HEK293 (cell line): Measurements from ENCODE around the gene SENP2.

Experiments
- CTCF ChIA-PET: fragments of 350-600 bp; formaldehyde crosslinking; extraction: SDS; loops from one replicate; lab custom pipeline; 2021; ENCODE audit warnings: antibody characterized with exemption; lab: Yijun Ruan, JAX
- POLR2A ChIA-PET: fragments of 300-600 bp; formaldehyde crosslinking; extraction: SDS; loops from one replicate; lab custom pipeline; 2020; ENCODE audit warnings: antibody characterized with exemption, inconsistent platforms; lab: Yijun Ruan, JAX
- H3K27ac ChIP-seq: fragments of 200-500 bp; sonication (Bioruptor generic); 2 replicates; pipeline ENCODE4 v1.5.1; 2014; ENCODE audit warnings: low read depth, low read length, control low read depth, inconsistent platforms; ENCODE audit errors: extremely low read depth
- H3K36me3 ChIP-seq, 2 experiments: fragments of 200-500 bp in 1 of 2; sonication (Bioruptor generic) in 1 of 2; 1 replicate in 1 of 2; 2 replicates in 1 of 2; pipeline ENCODE4 v1.5.1; 2014 to 2017; ENCODE audit warnings: inconsistent platforms in 2 of 2, low read length in 2 of 2; ENCODE audit not compliant: control insufficient read depth in 2 of 2, insufficient read depth in 1 of 2
- H3K4me1 ChIP-seq: fragments of 200-500 bp; sonication (Bioruptor generic); 2 replicates; pipeline ENCODE4 v1.5.1; 2014; ENCODE audit warnings: mild to moderate bottlenecking, low read length, inconsistent platforms; ENCODE audit not compliant: control insufficient read depth, insufficient read depth
- H3K4me3 ChIP-seq: 2 replicates; pipeline ENCODE4 v1.5.1; 2011; ENCODE audit warnings: low read depth, mild to moderate bottlenecking, control low read depth, low read length, moderate library complexity
- H3K9me3 ChIP-seq: fragments of 200-500 bp; sonication (Bioruptor generic); 2 replicates; pipeline ENCODE4 v1.5.1; 2014; ENCODE audit warnings: low read depth, low read length, inconsistent platforms; ENCODE audit not compliant: control insufficient read depth, insufficient read depth
- IKZF3 ChIP-seq: fragments of 450-650 bp; IDR thresholded peaks from 2 replicates; pipeline ENCODE4 v1.5.0; 2018; ENCODE audit warnings: missing biosample characterization, mild to moderate bottlenecking, missing genetic modification characterization, moderate library complexity
- MEIS1 ChIP-seq: sonication (generic); formaldehyde crosslinking; IDR thresholded peaks from 2 replicates; pipeline ENCODE4 v1.8.1; 2022; ENCODE audit warnings: missing genetic modification reagents, mild to moderate bottlenecking, borderline replicate concordance
- PRDM1 ChIP-seq: fragments of 450-650 bp; formaldehyde crosslinking; IDR thresholded peaks from 2 replicates; pipeline ENCODE4; 2016; ENCODE audit warnings: missing biosample characterization, missing genetic modification characterization
- SP2 ChIP-seq: fragments of 450-650 bp; formaldehyde crosslinking; IDR thresholded peaks from 2 replicates; pipeline ENCODE4 v1.5.1; 2016; ENCODE audit warnings: missing biosample characterization, missing genetic modification characterization
- ZNF121 ChIP-seq: fragments of 450-650 bp; formaldehyde crosslinking; IDR thresholded peaks from 2 replicates; pipeline ENCODE4 v1.5.1; 2016; ENCODE audit warnings: missing biosample characterization, missing genetic modification characterization
- ZNF155 ChIP-seq: fragments of 450-650 bp; formaldehyde crosslinking; IDR thresholded peaks from 2 replicates; pipeline ENCODE4 v1.5.1; 2016; ENCODE audit warnings: missing biosample characterization, missing genetic modification characterization
- ZNF2 ChIP-seq: fragments of 450-650 bp; formaldehyde crosslinking; IDR thresholded peaks from 2 replicates; pipeline ENCODE4 v1.5.1; 2016; ENCODE audit warnings: missing biosample characterization, missing genetic modification characterization
- ZNF404 ChIP-seq: fragments of 450-650 bp; formaldehyde crosslinking; IDR thresholded peaks from 2 replicates; pipeline ENCODE4 v1.5.1; 2017; ENCODE audit warnings: missing biosample characterization, missing genetic modification characterization
- ZNF501 ChIP-seq: fragments of 450-650 bp; formaldehyde crosslinking; IDR thresholded peaks from 2 replicates; pipeline ENCODE4 v1.5.1; 2016; ENCODE audit warnings: missing biosample characterization, missing genetic modification characterization
- ZNF560 ChIP-seq: fragments of 450-650 bp; formaldehyde crosslinking; IDR thresholded peaks from 2 replicates; pipeline ENCODE4 v1.5.1; 2017; ENCODE audit warnings: missing biosample characterization, missing genetic modification characterization, borderline replicate concordance
- ZNF624 ChIP-seq: fragments of 450-650 bp; formaldehyde crosslinking; IDR thresholded peaks from 2 replicates; pipeline ENCODE4 v1.5.1; 2017; ENCODE audit warnings: missing biosample characterization, missing genetic modification characterization
- ZNF664 ChIP-seq: fragments of 450-650 bp; formaldehyde crosslinking; IDR thresholded peaks from 2 replicates; pipeline ENCODE4 v1.5.1; 2016; ENCODE audit warnings: missing biosample characterization, missing genetic modification characterization
- ZNF707 ChIP-seq: fragments of 450-650 bp; formaldehyde crosslinking; IDR thresholded peaks from 2 replicates; pipeline ENCODE4 v1.5.1; 2016; ENCODE audit warnings: missing biosample characterization, missing genetic modification characterization
- ZNF776 ChIP-seq: fragments of 450-650 bp; formaldehyde crosslinking; IDR thresholded peaks from 2 replicates; pipeline ENCODE4 v1.5.0; 2017; ENCODE audit warnings: missing biosample characterization, missing genetic modification characterization, borderline replicate concordance
- ZNF791 ChIP-seq: fragments of 450-650 bp; formaldehyde crosslinking; IDR thresholded peaks from 2 replicates; pipeline ENCODE4 v1.5.1; 2016; ENCODE audit warnings: missing biosample characterization, missing genetic modification characterization
- ZNF837 ChIP-seq: fragments of 450-650 bp; formaldehyde crosslinking; IDR thresholded peaks from 2 replicates; pipeline ENCODE4 v1.5.1; 2016; ENCODE audit warnings: missing biosample characterization, missing genetic modification characterization
- TF ChIP-seq, protein P1 (sequence below): fragments of 450-650 bp; formaldehyde crosslinking; conservative IDR thresholded peaks from 2 replicates; pipeline ENCODE4 v1.5.1; 2016; ENCODE audit warnings: low read depth, missing biosample characterization, missing genetic modification characterization

Gene SENP2

DNA sequence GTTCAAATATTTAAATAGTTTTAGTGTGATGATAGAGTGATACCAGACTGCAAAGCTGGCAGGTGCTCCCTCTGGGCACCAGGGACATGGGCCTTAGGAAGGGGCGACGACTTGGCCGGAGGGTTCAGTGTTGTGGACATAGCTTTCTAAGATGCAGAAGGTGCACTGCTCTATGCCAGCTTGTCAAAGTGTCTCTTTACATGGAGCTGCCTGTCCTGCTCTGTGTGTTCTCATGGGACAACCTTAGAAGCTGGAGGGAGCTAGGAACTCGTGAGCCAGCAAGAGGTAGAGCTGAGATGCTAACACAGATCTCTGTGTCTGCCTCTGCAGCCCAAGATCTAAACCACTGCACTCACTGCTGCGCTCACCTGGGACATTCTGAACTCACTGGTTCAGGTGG, 77.8 kb downstream of the SENP2 start:
- H3K36me3 ChIP-seq, result peaks cover 7 to 42% of the 10 kb centered on the region in 2 experiments
- no peak for TF ChIP-seq ZNF2 (tag by site-specific recombination)
- no peak for TF ChIP-seq ZNF791
- TF ChIP-seq, protein P1, sequence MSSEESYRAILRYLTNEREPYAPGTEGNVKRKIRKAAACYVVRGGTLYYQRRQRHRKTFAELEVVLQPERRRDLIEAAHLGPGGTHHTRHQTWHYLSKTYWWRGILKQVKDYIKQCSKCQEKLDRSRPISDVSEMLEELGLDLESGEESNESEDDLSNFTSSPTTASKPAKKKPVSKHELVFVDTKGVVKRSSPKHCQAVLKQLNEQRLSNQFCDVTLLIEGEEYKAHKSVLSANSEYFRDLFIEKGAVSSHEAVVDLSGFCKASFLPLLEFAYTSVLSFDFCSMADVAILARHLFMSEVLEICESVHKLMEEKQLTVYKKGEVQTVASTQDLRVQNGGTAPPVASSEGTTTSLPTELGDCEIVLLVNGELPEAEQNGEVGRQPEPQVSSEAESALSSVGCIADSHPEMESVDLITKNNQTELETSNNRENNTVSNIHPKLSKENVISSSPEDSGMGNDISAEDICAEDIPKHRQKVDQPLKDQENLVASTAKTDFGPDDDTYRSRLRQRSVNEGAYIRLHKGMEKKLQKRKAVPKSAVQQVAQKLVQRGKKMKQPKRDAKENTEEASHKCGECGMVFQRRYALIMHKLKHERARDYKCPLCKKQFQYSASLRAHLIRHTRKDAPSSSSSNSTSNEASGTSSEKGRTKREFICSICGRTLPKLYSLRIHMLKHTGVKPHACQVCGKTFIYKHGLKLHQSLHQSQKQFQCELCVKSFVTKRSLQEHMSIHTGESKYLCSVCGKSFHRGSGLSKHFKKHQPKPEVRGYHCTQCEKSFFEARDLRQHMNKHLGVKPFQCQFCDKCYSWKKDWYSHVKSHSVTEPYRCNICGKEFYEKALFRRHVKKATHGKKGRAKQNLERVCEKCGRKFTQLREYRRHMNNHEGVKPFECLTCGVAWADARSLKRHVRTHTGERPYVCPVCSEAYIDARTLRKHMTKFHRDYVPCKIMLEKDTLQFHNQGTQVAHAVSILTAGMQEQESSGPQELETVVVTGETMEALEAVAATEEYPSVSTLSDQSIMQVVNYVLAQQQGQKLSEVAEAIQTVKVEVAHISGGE (tag by site-specific recombination), result no peak
- TF ChIP-seq, all 188 proteins: peak for 0
- CTCF ChIA-PET, result interaction anchor here (0.5 to 1.4 kb wide), 5 partner anchors 14 to 1325 kb away, joined by 3 to 4 read pairs (median 3); no protein-coding TSS in a partner anchor
- H3K9me3 ChIP-seq, result no peaks in the 10 kb centered on the region
- POLR2A ChIA-PET, result no interaction called here
- no peaks in the 10 kb centered on the region for H3K4me1 ChIP-seq
- H3K4me3 ChIP-seq, result no peak overlapping the region
- H3K27ac ChIP-seq, result no peak overlapping the region

DNA sequence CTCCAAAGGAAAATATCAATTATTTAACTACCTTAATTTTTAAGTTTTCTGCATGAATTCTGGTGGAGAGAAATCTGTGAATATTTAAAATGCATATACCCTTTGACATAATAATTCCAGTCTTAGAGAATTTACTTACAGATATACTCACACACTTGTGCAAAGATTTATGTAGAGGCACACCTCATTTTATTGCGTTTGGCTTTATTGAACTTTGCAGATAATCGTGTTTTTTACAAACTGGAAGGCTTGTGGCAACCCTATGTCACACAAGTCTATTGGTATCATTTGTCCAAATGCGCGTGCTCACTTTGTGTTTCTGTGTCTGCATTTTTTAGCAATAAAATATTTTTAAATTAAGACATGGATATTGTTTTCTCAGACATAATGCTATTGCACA, 81.5 kb downstream of the SENP2 start:
- H3K27ac ChIP-seq, result no peak overlapping the region
- TF ChIP-seq, protein P1 (tag by site-specific recombination), result no peak
- no peak for TF ChIP-seq ZNF560 (tag by site-specific recombination)
- no peak for TF ChIP-seq ZNF404 (tag by site-specific recombination)
- TF ChIP-seq ZNF664 (tag by site-specific recombination), result no peak
- no peak for TF ChIP-seq ZNF624 (tag by site-specific recombination)
- no peak for TF ChIP-seq ZNF121 (tag by site-specific recombination)
- TF ChIP-seq MEIS1, result no peak
- no peak for TF ChIP-seq ZNF776 (tag by site-specific recombination)
- no peak for TF ChIP-seq ZNF155
- TF ChIP-seq ZNF707, result no peak
- no peak for TF ChIP-seq PRDM1 (tag by site-specific recombination)
- TF ChIP-seq ZNF501 (tag by site-specific recombination), result no peak
- TF ChIP-seq ZNF837 (tag by site-specific recombination), result no peak
- TF ChIP-seq IKZF3, result no peak
- TF ChIP-seq SP2 (tag by site-specific recombination), result no peak
- TF ChIP-seq, all 188 proteins: peak for 0
- ChIA-PET POLR2A (no interaction called here), CTCF (interaction anchor here (0.6 kb wide), 1 partner anchor 207 kb away, joined by 3 read pairs; no protein-coding TSS in a partner anchor)
- peaks cover 25 to 63% of the 10 kb centered on the region in 2 experiments for H3K36me3 ChIP-seq
- no peaks in the 10 kb centered on the region for H3K9me3 ChIP-seq
- H3K4me3 ChIP-seq, result no peak overlapping the region
- H3K4me1 ChIP-seq, result no peaks in the 10 kb centered on the region
